GM19035 (cell line): ENCODE measurements around the gene SLC25A44.

Experiments
- ATAC-seq: cut with Tn5 transposase; IDR thresholded peaks from one replicate; pipeline ENCODE4 v1.9.1; 2021; ENCODE audit not compliant: unreplicated experiment

SLC25A44 gene, protein sequence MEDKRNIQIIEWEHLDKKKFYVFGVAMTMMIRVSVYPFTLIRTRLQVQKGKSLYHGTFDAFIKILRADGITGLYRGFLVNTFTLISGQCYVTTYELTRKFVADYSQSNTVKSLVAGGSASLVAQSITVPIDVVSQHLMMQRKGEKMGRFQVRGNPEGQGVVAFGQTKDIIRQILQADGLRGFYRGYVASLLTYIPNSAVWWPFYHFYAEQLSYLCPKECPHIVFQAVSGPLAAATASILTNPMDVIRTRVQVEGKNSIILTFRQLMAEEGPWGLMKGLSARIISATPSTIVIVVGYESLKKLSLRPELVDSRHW

GRCh38 chr1:156193488-156194299, at the start of gene SLC25A44:
Gene SLC25A44, plus strand, starts transcription at chr1:156194104. Its CDS starts 5,744 bp downstream, at chr1:156199848.
- peak; percentile 95 for ATAC-seq

- no peak for ATAC-seq
Observed at GRCh38 chr1:156144742-156145141, 49.2 kb upstream of the SLC25A44 start.

GRCh38 chr1:156145650-156146019, 48.3 kb upstream of the SLC25A44 start:
- no peak for ATAC-seq

GRCh38 chr1:156146020-156146768, 47.7 kb upstream of the SLC25A44 start:
- no peak for ATAC-seq

DNA sequence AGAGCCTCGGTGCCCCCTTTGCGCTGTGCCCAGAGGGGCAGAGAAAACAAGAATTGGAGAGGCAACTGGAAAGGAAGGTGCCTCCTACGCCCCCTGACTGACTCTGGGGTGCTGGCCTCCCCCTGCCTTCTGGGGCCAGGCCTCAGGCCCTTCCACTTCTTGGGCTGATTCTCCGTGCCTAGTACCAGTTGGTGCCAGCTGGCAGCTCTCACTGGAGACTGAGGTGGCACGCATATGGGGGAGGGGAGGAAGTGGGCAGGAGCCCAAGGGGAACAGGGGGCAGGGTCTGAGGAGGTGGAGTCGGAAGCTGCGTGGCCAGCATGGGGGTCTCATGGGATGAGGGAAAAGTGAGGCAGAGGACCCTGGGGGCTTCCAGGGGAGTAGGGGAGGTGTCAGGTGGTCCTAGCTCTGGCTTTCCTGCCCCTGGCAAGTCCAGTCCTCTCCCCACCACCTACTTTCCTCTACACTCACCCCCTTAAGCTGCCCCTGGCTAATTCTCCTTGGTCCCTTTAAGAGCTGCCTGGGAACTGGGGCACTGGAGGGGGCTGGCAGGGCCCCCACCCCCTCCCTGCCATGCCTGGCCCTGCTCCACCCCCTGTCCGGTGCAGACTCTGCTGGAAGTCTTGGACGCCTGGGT, 47.0 kb upstream of the SLC25A44 start:
- ATAC-seq, result no peak

DNA sequence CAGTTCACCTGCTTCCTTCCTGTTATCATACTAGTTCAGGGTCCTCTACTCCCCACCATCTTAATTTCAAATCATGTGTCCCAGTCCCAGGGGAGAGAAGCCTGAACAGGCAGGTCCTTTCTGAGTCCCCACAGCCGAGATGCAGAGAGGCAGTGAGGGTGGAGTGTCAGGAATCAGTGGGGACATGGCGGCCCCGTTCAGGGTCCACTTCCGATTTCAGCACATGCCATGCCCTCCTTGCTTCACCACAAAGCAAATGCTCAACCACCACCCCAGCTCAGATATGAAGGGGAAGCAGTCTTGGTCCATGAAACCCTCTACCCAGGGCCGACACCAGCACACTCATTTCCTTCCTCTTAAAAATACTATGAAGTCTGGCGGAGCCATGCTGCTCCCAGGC, 45.7 kb upstream of the SLC25A44 start:
- no peak for ATAC-seq

GRCh38 chr1:156149374-156150332, 44.3 kb upstream of the SLC25A44 start:
- peak; percentile 52 for ATAC-seq

DNA sequence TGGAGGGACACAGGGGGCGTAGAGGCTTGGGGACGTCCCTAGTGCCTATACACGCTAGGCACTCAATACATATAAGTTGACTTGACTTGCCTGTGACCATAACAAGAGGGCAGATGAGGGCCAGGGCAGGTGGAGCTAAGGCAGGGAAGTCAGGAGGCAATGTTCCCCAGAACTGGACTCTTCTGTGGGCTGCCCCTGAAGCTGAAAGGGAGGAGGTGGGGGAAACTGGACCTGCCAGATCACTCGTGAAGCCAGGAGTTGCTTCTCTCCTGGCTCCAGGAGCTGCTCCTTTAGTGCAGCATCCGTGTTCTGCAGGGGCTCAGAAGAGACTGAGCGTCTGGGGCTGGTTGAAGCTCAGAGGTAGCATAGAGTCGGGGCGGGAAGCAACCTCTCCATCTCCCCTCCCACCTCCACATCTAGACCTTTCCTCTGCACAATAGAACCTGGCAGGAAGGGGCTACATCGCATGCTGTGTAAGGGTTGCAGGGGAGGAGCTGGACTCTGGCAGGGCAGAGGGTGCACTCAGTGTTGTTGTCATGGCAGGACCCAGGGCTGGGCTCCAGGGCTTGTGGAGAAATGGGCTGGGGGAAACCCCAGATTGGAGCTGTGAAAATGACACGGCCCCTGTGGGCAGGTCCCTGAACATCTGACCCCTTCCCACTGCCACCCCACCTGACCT, 43.4 kb upstream of the SLC25A44 start:
- no peak for ATAC-seq

DNA sequence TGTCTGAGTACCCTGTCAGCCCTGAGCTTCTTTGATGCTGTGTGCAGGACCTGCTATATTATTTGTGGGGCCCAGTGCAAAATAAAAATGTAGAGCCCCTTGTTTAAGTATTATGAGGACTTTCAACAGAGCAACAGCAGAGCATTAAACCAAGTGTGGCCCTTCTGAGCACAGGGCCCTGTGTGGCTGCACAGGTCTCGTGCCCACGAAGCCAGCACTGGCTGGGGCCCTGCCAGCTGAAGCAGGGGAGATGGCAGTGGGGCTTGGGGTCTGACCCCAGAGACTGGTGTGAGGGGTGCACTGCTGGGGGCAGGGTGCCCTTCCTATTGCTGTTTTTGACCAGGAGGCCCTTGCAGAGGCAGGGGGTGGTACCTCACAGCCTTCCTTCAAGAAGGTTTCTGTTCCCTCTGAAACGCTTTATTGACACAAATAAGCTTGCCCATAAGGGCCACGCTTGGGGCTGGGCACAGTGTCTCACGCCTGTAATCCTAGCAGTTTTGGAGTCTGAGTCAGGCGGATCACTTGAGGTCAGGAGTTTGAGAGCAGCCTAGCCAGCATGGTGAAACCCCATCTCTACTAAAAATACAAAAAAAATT, 42.7 kb upstream of the SLC25A44 start:
- ATAC-seq, result no peak

- ATAC-seq, result no peak
Observed at GRCh38 chr1:156152628-156153027, 41.3 kb upstream of the SLC25A44 start.

DNA sequence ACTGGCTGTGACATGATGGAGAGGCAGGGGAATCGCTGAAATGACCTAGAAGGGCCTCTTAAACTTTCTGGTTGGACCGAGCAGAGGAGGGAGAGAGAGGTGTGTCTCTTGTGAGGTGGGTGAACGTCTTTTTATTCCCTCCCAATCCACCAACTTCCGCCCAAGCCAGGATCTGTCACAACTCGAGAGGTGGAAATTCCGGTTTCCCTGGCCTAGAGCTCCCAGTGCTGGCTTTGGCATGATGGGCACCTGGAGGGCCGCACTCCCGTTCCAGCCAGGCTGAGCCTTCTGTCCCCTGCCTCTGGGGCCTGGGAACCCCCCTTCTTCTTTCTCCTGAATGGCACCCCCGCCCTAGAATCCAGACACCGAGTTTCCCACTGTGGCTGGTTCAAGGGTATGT, 40.5 kb upstream of the SLC25A44 start, which contains the start of gene SEMA4A:
TSS of gene SEMA4A (plus strand) at position 224 of the 400 bp plus-strand sequence. CDS start 994 bp downstream, outside the sequence.
- ATAC-seq, result no peak

GRCh38 chr1:156154317-156154749, 39.6 kb upstream of the SLC25A44 start:
- ATAC-seq, result peak; percentile 43

DNA sequence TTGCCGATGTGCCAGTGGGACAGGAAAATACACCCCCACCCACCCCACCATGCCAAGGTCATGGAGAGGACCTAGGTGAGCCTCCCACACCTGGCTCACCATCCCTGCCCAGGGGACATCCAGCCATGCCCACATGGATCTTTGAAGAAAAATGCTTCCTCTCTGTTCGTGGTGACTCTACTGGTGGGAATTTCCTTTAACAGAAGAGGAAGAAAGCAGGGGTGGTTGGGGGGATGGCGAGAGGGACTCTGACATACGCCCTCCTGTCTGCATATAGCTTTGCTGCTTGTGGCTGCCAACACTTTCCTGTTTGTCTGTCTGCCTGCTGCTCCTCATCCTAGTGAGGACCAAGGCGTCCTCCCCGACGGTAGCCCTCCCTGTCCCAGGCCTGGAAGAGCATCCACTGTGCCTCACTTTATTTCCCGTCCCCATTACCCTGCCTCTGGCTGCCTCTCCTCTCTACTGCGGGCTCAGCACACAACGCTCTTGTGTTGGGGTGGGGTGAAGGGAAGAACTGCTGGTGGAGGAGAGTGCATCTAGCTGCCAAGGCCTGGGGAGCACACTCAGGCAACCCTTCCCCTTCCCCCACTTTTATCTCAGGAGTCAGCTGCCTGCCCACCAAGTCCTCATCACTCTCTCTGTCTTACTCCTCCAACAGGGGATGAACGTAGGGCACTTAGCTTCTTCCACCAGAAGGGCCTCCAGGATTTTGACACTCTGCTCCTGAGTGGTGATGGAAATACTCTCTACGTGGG, 38.0 kb upstream of the SLC25A44 start:
- no peak for ATAC-seq

GRCh38 chr1:156157506-156157905, 36.4 kb upstream of the SLC25A44 start:
- no peak for ATAC-seq

GRCh38 chr1:156157966-156158365, 35.9 kb upstream of the SLC25A44 start:
- ATAC-seq, result no peak

DNA sequence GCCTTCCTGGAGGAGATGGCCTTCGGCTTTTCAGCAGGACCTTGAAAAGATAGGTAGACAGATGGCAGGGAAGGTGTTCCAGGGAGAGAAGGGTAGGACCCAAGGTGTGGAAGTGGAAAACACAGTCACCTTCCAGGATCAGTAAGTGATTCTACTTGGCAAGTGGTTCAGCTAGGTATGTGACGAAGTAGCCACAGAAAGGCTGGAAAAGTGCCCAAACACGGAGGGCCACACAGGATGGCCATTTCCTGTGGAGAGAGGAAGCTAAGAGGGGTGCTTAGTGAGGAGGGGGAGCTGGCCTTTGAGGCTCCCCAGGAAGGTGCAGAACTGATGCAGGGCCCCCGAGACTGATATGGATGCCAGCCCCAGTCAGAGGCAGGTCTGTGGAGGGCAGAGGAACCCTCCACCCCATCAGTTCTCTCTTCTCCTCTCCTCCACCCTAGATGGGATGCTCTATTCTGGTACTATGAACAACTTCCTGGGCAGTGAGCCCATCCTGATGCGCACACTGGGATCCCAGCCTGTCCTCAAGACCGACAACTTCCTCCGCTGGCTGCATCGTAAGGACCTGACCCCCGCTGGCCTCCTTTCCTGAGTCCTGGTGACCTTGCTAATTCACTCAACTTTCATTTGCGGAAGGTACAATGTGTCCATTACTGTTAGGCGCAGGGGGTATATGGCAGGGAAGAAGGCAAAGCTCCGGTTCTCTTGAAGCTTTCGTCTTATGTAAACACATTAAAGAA, 33.7 kb upstream of the SLC25A44 start:
- no peak for ATAC-seq

DNA sequence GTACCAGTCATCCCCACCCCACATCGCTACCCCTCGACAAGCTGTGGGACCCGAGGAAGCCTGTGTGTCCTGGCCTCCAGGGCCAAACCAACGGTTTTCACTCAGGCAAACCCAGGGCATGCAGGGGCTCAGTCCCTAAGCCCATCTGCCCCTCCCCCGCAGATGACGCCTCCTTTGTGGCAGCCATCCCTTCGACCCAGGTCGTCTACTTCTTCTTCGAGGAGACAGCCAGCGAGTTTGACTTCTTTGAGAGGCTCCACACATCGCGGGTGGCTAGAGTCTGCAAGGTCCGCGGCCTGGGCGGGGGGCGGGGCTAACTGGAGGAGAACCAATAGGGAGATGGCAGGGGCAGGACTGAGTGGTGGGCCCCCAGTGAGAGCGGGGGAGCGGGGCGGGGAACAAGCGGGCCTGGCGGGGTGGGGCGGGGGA, 33.1 kb upstream of the SLC25A44 start:
- no peak for ATAC-seq
